ENCODE measurements around the gene TP53BP1.
A peak's percentile ranks its signal among the peaks of the same experiment; 100 is the strongest.

The TP53BP1 gene

GRCh38 chr15:43517354-43518196 is 24.6 kb upstream of the TP53BP1 start, which contains the start of gene MAP1A:
Gene MAP1A (plus strand): TSS chr15:43517608. CDS start chr15:43521474, 3,866 bp downstream.
- H3K4me3 ChIP-seq (ENCODE audit: low read length): peak within 1 kb of the TSS; percentile 98
- peak; percentile 17; the same call in 1 of the 2 replicates for TF ChIP-seq CTCF (conservative IDR thresholded peaks at IDR 0.05; ENCODE audit: low read length)
- DNase-seq (ENCODE audit: low read depth): peak; percentile 72

GRCh38 chr15:43516801-43517353 is 23.9 kb upstream of the TP53BP1 start:
- no peak for TF ChIP-seq CTCF (conservative IDR thresholded peaks at IDR 0.05; ENCODE audit: low read length)
- peak; percentile 77 for DNase-seq (ENCODE audit: low read depth)
- H3K4me3 ChIP-seq (ENCODE audit: low read length): peak overlapping the region; percentile 98

- no peak for TF ChIP-seq CTCF (conservative IDR thresholded peaks at IDR 0.05; ENCODE audit: low read length)
- DNase-seq (ENCODE audit: low read depth): peak; percentile 80
- peak overlapping the region; percentile 98 for H3K4me3 ChIP-seq (ENCODE audit: low read length)
Measured at GRCh38 chr15:43516185-43516584, 23.2 kb upstream of the TP53BP1 start.

GRCh38 chr15:43515741-43516140 is 22.8 kb upstream of the TP53BP1 start:
- TF ChIP-seq CTCF (conservative IDR thresholded peaks at IDR 0.05; ENCODE audit: low read length): no peak
- H3K4me3 ChIP-seq (ENCODE audit: low read length): peak overlapping the region; percentile 98
- DNase-seq (ENCODE audit: low read depth): no peak

GRCh38 chr15:43514241-43515057 is 21.5 kb upstream of the TP53BP1 start:
- no peak overlapping the region for H3K4me3 ChIP-seq (ENCODE audit: low read length)
- peak; percentile 58 for TF ChIP-seq CTCF (conservative IDR thresholded peaks at IDR 0.05; ENCODE audit: low read length)
- peak; percentile 48 for DNase-seq (ENCODE audit: low read depth)

GRCh38 chr15:43513550-43513949 is 20.6 kb upstream of the TP53BP1 start:
- no peak overlapping the region for H3K4me3 ChIP-seq (ENCODE audit: low read length)
- no peak for TF ChIP-seq CTCF (conservative IDR thresholded peaks at IDR 0.05; ENCODE audit: low read length)
- DNase-seq (ENCODE audit: low read depth): no peak
